HG03103 (cell line): ENCODE data around the gene MT1G.
"Not testable (repeated sequence)": the region's sequence is repeated elsewhere in the genome, so short reads cannot be mapped to it uniquely, and the experiment has no call there.

Experiments used
- ATAC-seq: cut with Tn5 transposase; IDR thresholded peaks from one replicate; pipeline ENCODE4 v1.9.1; 2021; ENCODE audit warnings: low read depth; ENCODE audit not compliant: unreplicated experiment

The MT1G gene

DNA sequence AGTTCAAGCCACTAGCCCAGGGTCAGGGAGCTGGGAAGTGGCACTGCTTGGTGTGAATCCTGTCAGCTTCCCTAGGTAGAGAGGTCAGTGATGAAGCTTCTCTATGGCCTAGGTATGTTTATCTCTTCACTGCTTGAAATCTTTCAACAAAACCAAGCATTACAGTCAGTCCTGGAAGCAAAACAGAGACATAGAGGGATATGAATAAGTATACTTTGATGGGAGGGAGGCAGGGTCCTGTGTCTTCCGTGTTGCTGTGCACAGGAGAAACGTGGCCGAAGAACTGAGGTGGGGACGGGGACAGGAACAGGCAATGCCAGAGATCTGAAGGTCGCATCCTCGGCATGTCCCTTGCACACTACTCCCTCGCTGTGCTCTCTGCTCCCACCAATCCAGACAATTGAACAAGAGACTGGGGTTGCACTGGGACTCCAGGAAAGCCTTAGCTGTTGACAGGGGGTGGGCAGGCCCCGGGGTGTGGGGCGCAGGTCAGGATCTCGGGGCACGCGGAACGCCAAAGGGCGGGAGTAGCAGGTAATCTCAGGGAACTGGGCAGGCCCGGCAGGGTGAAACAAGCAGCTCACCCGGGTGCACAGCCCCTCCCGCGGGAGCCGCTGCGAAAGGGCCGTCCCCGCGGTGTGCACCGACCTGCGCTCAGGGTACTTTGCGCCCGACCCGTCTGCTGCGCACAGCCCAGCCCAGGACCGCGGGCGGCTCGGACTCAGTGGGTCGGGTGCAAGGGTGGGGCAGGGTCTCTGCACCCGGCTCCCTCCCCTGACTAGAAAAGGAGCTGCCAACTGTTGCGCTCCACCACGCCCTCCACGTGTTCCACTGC lies 1.4 kb upstream of the MT1G start, which contains the start of gene MT1H:
MT1H (plus strand) TSS at position 810 of the 835 bp plus-strand sequence. CDS start 71 bp downstream, outside the sequence.
- no peak for ATAC-seq

DNA sequence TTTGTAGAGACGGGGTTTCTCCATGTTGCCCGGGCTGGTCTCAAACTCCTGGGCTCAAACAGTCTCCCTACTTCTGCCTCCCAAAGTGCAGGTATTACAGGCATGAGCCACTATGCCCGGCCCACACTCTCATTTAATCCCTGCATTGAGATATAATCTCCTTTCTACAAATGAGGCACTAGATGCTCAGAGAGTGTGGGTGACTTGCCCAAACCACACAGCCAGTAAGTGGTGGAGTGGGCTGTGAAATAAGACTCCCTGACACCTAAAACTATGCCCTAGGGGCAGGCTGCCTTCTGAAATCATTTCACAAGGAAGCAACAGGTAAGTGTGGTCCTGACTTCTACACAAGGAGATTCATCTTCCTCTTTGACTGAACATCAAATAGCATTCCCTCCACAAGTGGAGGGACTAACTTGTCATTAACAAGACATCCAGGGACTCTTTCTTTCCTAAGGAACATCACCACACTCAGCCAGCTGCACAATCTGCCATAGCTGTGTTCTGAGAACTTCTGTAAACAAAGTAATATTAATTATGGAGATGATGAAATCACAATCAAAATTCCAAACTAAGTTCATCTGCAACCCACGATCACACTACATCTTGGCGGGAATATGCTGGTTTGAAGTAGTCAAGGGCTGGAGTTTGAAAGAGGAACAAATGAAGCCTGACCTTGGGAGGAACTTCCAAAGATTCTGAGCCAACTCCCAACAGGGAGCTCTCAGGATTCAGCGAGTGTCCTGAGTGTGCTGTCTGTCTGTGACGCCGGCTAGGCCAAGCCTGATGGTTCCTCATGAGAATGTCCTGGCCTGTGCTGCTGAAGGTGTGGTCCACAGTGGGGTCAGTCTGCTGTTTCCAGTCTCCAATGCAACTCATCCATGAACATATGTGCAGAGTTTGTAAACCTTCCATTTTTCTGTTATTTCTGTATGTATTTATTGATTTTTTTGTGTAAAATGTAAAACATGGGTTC lies 2.3 kb downstream of the MT1G start:
- not testable (repeated sequence) for ATAC-seq

DNA sequence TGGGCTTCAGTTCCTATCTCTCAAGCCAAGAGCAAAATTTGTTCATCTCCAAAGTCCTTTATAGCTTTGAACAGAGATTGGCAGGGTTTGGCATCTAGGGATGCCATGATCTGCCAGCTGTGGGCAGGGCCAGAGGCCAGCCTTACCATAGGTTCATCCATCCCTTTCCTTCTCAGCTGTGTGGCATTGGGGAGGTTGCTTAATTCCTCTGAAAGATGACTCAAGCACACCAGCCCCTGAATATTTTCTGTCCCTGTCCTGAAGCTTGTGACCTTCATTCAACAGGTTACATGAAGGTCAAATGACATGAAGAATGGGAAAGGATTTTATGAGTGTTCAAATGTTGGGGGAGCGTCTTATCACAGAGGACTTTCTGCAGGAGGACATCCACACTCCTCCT lies 3.4 kb downstream of the MT1G start:
- ATAC-seq, result no peak

- no peak for ATAC-seq
Measured at GRCh38 chr16:56662357-56663354, 5.2 kb downstream of the MT1G start.

- ATAC-seq, result no peak
Measured at GRCh38 chr16:56658327-56658875, 9.5 kb downstream of the MT1G start.

GRCh38 chr16:56657555-56658326 lies 10.1 kb downstream of the MT1G start, which contains the start of gene MT1F:
Gene MT1F (plus strand): TSS chr16:56657959. CDS start chr16:56658059, 100 bp downstream.
- ATAC-seq, result no peak

DNA sequence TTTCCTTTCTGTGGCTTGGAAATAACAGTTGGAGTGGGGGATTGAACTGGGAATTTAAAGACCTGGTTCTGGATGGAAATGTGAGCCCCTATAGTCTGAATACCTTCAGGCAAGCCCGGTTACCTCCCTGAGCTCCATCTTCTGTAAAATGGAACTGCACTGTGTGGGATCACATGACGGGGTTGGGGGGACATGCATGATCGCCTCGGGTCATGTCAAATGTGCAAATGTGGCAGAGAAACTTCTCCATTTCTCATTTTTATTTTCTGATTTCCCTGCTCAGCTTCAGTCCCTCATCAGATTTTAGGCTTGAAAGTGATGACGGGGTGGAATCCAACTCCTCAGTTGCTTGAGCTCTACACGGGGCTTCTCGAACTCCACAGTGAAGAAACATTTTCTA lies 14.6 kb downstream of the MT1G start:
- ATAC-seq, result no peak

GRCh38 chr16:56652600-56652999 lies 15.3 kb downstream of the MT1G start:
- no peak for ATAC-seq

- ATAC-seq, result no peak
Measured at GRCh38 chr16:56651586-56651985, 16.3 kb downstream of the MT1G start, which contains the start of gene MT1B. Gene MT1B (plus strand): TSS chr16:56651886. CDS start chr16:56651954, 68 bp downstream.

DNA sequence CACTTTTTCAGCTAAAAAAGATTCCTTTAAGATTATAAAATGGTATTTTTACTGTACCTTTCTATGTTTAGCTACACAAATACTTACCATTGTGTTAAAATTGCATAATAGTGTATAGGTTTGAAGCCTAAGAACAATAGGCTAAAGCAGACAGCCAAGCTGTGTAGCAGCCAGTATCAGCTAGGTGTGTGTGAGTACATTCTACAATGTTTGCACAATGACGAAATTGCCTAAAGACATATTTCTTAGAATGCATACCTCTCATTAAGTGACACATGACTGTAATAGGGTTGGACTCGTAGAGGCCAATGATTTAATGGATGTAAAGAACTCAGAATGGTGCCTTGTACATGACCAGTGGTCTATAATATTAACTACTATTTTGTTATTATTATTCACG lies 18.0 kb downstream of the MT1G start:
- ATAC-seq, result no peak

DNA sequence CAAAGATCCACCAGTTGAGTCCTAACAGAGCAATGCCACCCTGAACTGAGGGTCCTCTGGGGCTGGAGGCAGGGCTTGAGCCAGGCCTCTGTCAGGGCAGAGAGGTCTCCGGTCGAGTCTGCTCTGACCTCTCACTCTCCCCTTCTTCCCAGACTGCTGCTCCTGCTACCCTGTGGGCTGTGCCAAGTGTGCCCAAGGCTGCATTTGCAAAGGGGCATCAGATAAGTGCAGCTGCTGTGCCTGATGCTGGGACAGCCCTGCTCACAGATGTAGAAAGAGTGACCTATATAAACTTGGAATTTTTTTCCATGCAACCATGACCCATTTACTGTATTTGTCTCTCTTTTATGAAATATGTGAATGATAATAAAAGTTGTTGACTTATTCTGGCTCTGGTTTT lies 18.6 kb downstream of the MT1G start:
- no peak for ATAC-seq

- no peak for ATAC-seq
Measured at GRCh38 chr16:56647641-56648431, 20.0 kb downstream of the MT1G start.

DNA sequence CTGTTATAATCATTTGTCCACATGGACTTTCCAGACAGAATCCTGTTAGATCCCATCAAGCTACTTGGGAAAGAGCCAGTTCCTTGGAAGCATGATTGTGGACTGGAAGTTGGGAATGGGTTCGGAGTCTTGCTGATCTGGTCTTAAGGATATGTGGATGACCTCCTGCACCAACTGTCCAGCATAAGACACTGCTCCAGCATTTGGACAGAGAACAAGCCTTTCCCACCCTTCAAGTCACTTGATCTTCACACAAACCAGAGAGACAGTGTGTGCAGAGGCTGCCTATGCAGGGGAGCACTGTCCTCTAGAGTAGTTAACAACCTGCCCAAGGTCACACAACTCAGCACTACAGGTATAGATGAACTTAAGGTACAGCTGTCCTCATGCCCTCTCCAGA lies 22.0 kb downstream of the MT1G start:
- no peak for ATAC-seq

DNA sequence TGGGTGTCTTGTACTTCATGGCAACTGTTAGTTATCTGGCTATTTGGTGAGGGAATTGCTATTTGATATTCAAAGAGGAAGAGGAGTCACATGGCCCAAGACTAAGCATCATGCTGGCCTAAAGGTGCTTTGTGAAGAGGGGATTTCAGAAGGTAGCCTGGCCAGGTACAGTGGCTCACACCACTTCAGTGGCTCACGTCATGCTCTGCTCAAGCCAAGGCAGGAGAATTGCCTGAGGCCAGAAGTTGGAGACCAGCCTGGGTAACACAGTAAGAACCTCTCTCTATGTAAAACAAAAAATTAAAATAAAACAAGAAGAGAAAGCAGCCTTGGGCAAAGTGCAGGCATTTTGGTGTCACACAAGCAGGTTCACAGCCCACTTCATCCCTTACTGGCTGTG lies 22.6 kb downstream of the MT1G start:
- ATAC-seq, result no peak

DNA sequence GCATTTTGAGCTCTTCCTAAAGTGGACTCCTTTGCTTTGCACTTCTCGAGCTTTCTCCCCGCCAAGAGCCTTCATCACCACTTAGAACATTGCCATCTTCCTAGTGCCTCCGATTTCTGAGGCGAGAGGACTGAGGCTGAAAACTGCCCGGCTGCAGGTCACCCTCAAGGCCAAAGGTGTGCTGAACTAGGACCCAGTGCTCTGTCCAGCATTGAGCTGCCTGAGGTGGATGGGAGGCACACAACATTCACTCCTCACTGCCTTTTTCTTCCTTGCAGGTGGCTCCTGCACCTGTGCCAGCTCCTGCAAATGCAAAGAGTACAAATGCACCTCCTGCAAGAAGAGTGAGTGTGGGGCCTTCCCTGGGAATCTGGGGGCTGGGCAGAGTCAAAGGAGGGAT lies 24.0 kb downstream of the MT1G start:
- ATAC-seq, result no peak

DNA sequence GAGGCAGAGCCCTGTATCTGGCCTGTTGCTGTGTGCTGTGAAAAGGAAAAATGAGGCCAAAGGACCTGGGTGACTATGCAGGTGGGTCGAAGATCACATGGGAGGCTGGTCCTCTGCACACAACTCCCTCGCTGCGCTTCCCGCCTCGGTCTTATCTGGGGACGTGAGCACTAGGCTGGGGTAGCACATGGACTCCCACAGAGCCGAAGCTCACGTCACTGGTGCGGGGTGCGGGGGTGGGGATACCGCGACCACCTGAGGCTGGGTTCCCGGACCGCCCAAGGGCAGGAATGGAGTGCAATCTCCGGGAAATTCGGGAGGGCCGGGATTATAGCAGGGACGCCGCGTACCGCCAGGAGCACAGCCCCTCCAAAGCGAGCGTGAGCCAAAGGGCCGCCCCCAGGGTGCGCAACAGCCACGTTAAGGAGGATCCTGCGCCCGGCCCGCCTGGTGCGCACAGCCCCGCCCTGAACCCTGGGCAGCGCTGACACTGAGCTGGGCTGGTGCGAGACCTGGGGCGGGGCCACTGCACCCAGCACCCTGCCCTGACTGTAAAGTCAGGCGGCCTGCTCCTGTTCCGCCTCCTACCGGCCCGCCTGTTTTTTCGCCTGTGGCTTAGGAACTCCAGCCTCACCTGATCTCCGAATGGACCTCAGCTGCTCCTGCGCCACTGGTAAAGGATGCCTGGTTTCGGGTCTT lies 24.6 kb downstream of the MT1G start:
- no peak for ATAC-seq

- ATAC-seq, result no peak
Measured at GRCh38 chr16:56641166-56641565, 26.7 kb downstream of the MT1G start.
